Cardiac fibroblast (primary cell): Measurements from ENCODE around the gene BIK.
"Not testable (repeated sequence)": the region's sequence is repeated elsewhere in the genome, so short reads cannot be mapped to it uniquely, and the experiment has no call there.

Experiments
- DNase-seq, 2 donors: peaks; one replicate each; pipeline versions ENCODE4 v3.0.0 to v3.0.0-alpha.2; 2010; ENCODE audit warnings: low read depth in 2 of 2
- H3K4me3 ChIP-seq, 2 donors: replicated peaks in 1 of 2; 1 replicate in 1 of 2; 2 replicates in 1 of 2; pipeline ENCODE4 v1.5.1; 2011; ENCODE audit warnings: low read depth in 2 of 2, low read length in 2 of 2, mild to moderate bottlenecking in 2 of 2, moderate library complexity in 1 of 2
- CTCF ChIP-seq: IDR thresholded peaks from one replicate; pipeline ENCODE4 v1.5.1; 2011; ENCODE audit warnings: low read depth, mild to moderate bottlenecking, low read length, inconsistent platforms

The BIK gene

GRCh38 chr22:43134553-43134952, 24.0 kb downstream of the BIK start:
- DNase-seq, result no peak
- no peak overlapping the region for H3K4me3 ChIP-seq
- no peak for TF ChIP-seq CTCF

- DNase-seq, result no peak
- TF ChIP-seq CTCF, result no peak
- H3K4me3 ChIP-seq, result no peak overlapping the region
These were observed 25.0 kb downstream of the BIK start for GRCh38 chr22:43135565-43135964.

DNA sequence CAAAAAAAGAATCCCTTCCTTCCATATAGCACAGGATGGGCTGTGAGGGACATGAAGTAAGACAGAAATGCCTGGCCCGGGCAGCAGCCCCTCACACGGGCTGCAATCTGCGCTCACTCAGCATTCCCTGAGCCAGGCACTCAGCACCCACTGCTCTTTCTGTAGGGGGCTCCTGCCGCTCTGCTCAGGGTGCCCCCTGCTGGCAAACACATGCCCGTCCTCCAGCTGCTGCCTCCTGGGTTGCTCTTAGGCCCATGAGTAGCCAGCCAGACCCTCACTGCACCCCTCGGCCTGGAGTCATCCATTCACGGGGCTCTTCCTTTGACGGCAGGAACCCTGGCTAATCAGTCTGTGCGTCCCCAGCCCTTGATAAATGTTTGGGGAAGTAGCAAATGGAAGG, 25.7 kb downstream of the BIK start:
- peak; percentile 85 for TF ChIP-seq CTCF
- no peak overlapping the region for H3K4me3 ChIP-seq
- DNase-seq, result peak; percentile 32 to 62

DNA sequence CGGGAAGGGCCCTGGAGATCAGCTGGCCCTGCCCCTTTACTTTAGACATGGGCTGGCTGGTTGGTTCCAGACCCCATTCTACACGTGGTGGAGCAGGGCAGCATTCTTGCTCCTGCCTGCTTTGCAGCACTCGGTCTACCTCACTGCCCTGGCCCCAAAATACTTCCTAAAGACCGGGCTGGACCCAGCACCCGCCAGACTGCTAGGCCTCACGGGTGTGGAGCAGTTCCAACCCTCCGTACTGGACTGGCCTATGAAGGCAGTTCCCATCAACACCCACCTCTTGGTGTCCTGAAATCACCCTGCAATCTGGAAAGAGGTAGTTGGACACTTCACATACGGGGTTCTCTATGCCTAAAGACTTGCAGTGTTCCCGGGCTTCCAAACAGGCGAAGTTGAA, 26.3 kb downstream of the BIK start:
- H3K4me3 ChIP-seq, result no peak overlapping the region
- no peak for DNase-seq
- no peak for TF ChIP-seq CTCF

DNA sequence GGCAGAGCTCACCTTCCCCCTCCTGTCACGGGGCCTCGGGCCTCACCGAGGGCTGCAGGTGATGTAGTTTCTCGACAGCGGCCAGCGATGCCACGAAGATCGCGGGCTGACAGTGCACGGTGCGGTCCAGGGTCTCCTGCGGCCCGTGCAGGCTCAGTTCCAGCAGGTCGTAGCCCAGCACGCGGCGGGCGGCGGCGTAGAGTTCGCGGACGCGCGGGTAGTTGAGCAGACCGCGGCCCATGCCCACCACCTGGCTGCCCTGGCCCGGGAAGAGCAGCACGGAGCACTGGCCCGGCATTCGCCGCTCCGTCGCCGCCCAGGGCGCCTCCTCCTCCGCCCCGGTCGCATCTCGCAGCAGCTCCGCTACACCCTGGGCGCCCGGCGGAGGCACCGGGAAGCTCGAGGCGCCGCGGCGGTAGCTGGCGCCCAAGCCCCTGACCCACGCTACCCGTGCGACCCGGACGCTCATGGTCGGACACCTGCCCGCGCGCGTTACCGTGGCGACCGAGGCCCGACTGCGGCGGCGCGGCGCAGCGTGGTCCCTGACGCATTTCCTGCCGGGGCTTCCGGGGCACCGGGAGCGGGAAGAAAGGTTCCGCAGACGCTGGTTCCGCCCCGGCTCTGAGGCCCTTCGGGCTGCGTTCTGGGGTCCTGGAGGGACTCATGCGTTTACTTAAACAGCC, 32.5 kb downstream of the BIK start, which contains the start of gene MCAT:
Gene MCAT, minus strand, starts transcription at position 519 of the 683 bp plus-strand sequence. Its CDS starts 50 bp downstream, at position 469.
- peak; percentile 71 to 83 for DNase-seq
- H3K4me3 ChIP-seq, result peak within 1 kb of the TSS; percentile 96 to 98
- TF ChIP-seq CTCF, result no peak

- DNase-seq, result no peak
- no peak overlapping the region for H3K4me3 ChIP-seq
- no peak for TF ChIP-seq CTCF
These were observed 34.4 kb downstream of the BIK start for GRCh38 chr22:43144949-43145348.

DNA sequence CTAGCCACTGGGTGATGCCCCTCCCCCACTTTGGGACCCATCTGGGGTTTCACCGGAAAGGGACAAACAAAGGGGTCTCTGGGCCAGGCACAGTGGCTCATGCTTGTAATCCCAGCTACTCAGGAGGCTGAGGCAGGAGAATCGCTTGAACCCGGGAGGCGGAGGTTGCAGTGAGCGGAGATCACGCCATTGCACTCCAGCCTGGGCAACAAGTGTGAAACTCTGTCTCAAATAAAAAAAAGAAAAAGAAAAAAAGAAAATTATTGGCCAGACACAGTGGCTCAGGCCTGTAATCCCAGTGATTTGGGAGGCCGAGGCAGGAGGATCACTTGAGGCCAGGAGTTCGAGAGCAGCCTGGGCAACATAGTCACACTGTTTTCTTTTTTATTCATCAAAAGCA, 34.8 kb downstream of the BIK start:
- not testable (repeated sequence) for H3K4me3 ChIP-seq, DNase-seq

- not testable (repeated sequence) for H3K4me3 ChIP-seq, DNase-seq
These were observed 35.8 kb downstream of the BIK start for GRCh38 chr22:43146332-43146731.
